Natural killer cell (primary cell): ENCODE results near the gene ALK. TPM values are rescaled to one million over a fixed set of nuclear protein-coding genes. Genes with fewer than 3 reads are reported as not detected.
"Not testable (repeated sequence)": the region's sequence is repeated elsewhere in the genome, so short reads cannot be mapped to it uniquely, and the experiment has no call there.

Experiments used
- ATAC-seq, 3 donors: fragments of 150-1000 bp in 2 of 3; fragments of 200-7000 bp in 1 of 3; cut with Tn5 transposase; 1 replicate in 1 of 3; 2 replicates in 2 of 3; pipeline ENCODE4 v1.10.0; 2021; ENCODE audit warnings: mild to moderate bottlenecking in 2 of 3, moderate library complexity in 2 of 3
- DNase-seq, 2 donors: peaks; one replicate each; pipeline versions ENCODE4 v3.0.0 to v3.0.0-alpha.2; 2013 to 2021; ENCODE audit warnings: mixed read lengths in 1 of 2
- H3K27ac ChIP-seq: one replicate; pipeline ENCODE4 v1.5.1; 2013; ENCODE audit warnings: mild to moderate bottlenecking, low read length
- H3K27me3 ChIP-seq: one replicate; pipeline ENCODE4 v1.6.1; 2013; ENCODE audit warnings: low read length; ENCODE audit not compliant: control insufficient read depth, insufficient read depth
- H3K36me3 ChIP-seq: one replicate; pipeline ENCODE4 v1.6.1; 2013; ENCODE audit warnings: low read length; ENCODE audit not compliant: control insufficient read depth, insufficient read depth
- H3K4me1 ChIP-seq: one replicate; pipeline ENCODE4 v1.6.1; 2013; ENCODE audit warnings: low read length; ENCODE audit not compliant: control insufficient read depth, insufficient read depth
- H3K4me3 ChIP-seq: one replicate; pipeline ENCODE4 v1.5.1; 2013; ENCODE audit warnings: low read length
- H3K9me3 ChIP-seq: one replicate; pipeline ENCODE4 v1.6.1; 2013; ENCODE audit warnings: low read length; ENCODE audit not compliant: control insufficient read depth, insufficient read depth
- H3K27ac Mint-ChIP-seq, 2 donors: one replicate each; pipeline ENCODE4 v1.8.0; 2022; ENCODE audit warnings: mild to moderate bottlenecking in 2 of 2, mixed read lengths in 2 of 2, moderate library complexity in 1 of 2
- H3K27me3 Mint-ChIP-seq, 2 donors: one replicate each; pipeline ENCODE4 v1.8.0; 2022; ENCODE audit warnings: low read depth in 2 of 2, mixed read lengths in 2 of 2
- H3K36me3 Mint-ChIP-seq: one replicate; pipeline ENCODE4 v1.8.0; 2022; ENCODE audit warnings: mixed read lengths
- H3K4me1 Mint-ChIP-seq, 2 donors: one replicate each; pipeline ENCODE4 v1.8.0; 2022; ENCODE audit warnings: mixed read lengths in 2 of 2
- H3K4me3 Mint-ChIP-seq: one replicate; pipeline ENCODE4 v1.8.0; 2022; ENCODE audit warnings: mild to moderate bottlenecking, moderate library complexity, mixed read lengths
- H3K9me3 Mint-ChIP-seq, 2 donors: one replicate each; pipeline ENCODE4 v1.8.0; 2022; ENCODE audit warnings: mixed read lengths in 2 of 2
- CTCF ChIP-seq: fragments of 200-600 bp; IDR thresholded peaks from one replicate; pipeline ENCODE4 v1.8.0; 2022; ENCODE audit warnings: antibody characterized with exemption
- WGBS: methylation state at CpG from one replicate; pipeline ENCODE4 v1.1.7; 2013; ENCODE audit warnings: missing lambda C conversion rate; ENCODE audit not compliant: insufficient coverage; 5-methylcytosine and 5-hydroxymethylcytosine counted together
- intact Hi-C: fragments of 100-400 bp; cut with micrococcal nuclease; formaldehyde crosslinking; loops from one replicate; pipeline ENCODE4 v1.14.2; 2022
- total RNA-seq, 4 donors: library from RNA; stranded (reverse); fragments of 120-200 nt in 1 of 4; gene quantifications; one replicate each; pipeline versions ENCODE4 v1.2.3 to v1.2.4, GENCODE V29; 2013 to 2022

The ALK gene
- total RNA-seq, 3 donors from 2014 or later (not counting 1 experiment from before 2014, with no cell fraction given), result not detected

GRCh38 chr2:29834624-29835023 is 86.8 kb downstream of the ALK start:
- Mint-ChIP-seq H3K4me1 (no peaks in the 10 kb centered on the region), H3K27me3 (peaks cover 13 to 48% of the 10 kb centered on the region in 2 donors), H3K27ac (no peak overlapping the region), H3K9me3 (peaks cover 6% of the 10 kb centered on the region in 2 donors), H3K36me3 (no peaks in the 10 kb centered on the region), H3K4me3 (no peak overlapping the region)
- Histone ChIP-seq H3K36me3 (no peaks in the 10 kb centered on the region), H3K9me3 (no peaks in the 10 kb centered on the region), H3K4me1 (no peaks in the 10 kb centered on the region), H3K27ac (no peak overlapping the region), H3K4me3 (no peak overlapping the region), H3K27me3 (no peaks in the 10 kb centered on the region)
- ATAC-seq, result no peak
- TF ChIP-seq CTCF, result no peak
- intact Hi-C loops, result no loop called here
- no peak for DNase-seq
- 69% methylated on average over 2 of the region's 2 CpGs for WGBS

DNA sequence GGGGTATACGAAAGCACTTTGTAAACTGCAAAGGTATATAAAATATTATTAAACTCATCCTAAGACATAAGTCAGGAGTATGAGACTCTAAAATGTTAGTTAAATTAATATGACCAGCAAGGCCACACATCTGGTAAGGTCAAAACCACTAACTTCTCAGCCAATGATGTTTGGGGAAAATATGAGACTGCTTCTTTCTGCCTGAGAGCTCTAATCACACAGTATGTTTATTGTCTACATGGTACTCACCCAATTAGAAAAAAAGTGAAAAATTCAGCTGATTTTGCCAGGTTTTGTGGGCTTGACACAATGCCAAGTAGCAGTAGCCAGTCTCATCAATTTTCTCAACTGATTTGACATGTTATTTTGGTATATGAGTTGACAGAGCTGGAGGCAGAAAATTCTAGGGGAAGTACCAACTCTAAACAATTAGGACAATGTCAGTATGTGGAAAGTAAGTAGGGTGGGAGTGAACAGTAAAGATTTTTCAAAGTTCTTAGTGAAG is 87.3 kb downstream of the ALK start:
- intact Hi-C loops, result no loop called here
- DNase-seq, result no peak
- no peak for ATAC-seq

GRCh38 chr2:29831560-29831959 is 89.8 kb downstream of the ALK start:
- H3K9me3 Mint-ChIP-seq, result peaks cover 2 to 3% of the 10 kb centered on the region in 2 donors
- intact Hi-C loops, result no loop called here
- H3K36me3 Mint-ChIP-seq, result no peaks in the 10 kb centered on the region
- no peak for DNase-seq
- no peak for TF ChIP-seq CTCF
- 94% methylated on average over 1 of the region's 2 CpGs for WGBS
- Histone ChIP-seq H3K4me3 (no peak overlapping the region), H3K36me3 (no peaks in the 10 kb centered on the region), H3K4me1 (no peaks in the 10 kb centered on the region), H3K9me3 (no peaks in the 10 kb centered on the region), H3K27ac (no peak overlapping the region), H3K27me3 (no peaks in the 10 kb centered on the region)
- ATAC-seq, result no peak
- no peak overlapping the region for H3K4me3 Mint-ChIP-seq
- H3K27me3 Mint-ChIP-seq, result peaks cover 9 to 38% of the 10 kb centered on the region in 2 donors
- H3K4me1 Mint-ChIP-seq, result no peaks in the 10 kb centered on the region
- H3K27ac Mint-ChIP-seq, result no peak overlapping the region

More for the DNA sequence above, 87.3 kb downstream of the ALK start:
- H3K4me3 Mint-ChIP-seq, result no peak overlapping the region
- Histone ChIP-seq H3K36me3 (no peaks in the 10 kb centered on the region), H3K4me3 (no peak overlapping the region), H3K4me1 (no peaks in the 10 kb centered on the region), H3K9me3 (no peaks in the 10 kb centered on the region), H3K27ac (no peak overlapping the region), H3K27me3 (no peaks in the 10 kb centered on the region)
- H3K36me3 Mint-ChIP-seq, result no peaks in the 10 kb centered on the region
- H3K27me3 Mint-ChIP-seq, result peaks cover 9 to 47% of the 10 kb centered on the region in 2 donors
- H3K9me3 Mint-ChIP-seq, result peaks cover 6% of the 10 kb centered on the region in 2 donors
- H3K4me1 Mint-ChIP-seq, result no peaks in the 10 kb centered on the region
- no peak overlapping the region for H3K27ac Mint-ChIP-seq
- no peak for TF ChIP-seq CTCF
- no CpG with 5 or more reads among the region's 1 CpG for WGBS

GRCh38 chr2:29829841-29830240 is 91.5 kb downstream of the ALK start:
- H3K9me3 Mint-ChIP-seq, result peaks cover 3 to 4% of the 10 kb centered on the region in 2 donors
- no peaks in the 10 kb centered on the region for H3K36me3 ChIP-seq
- no peaks in the 10 kb centered on the region for H3K27me3 ChIP-seq
- no peak overlapping the region for H3K4me3 ChIP-seq
- H3K27me3 Mint-ChIP-seq, result peaks cover 14 to 45% of the 10 kb centered on the region in 2 donors
- no peak overlapping the region for H3K27ac ChIP-seq
- H3K27ac Mint-ChIP-seq, result no peak overlapping the region
- no peaks in the 10 kb centered on the region for H3K4me1 Mint-ChIP-seq
- no peak for TF ChIP-seq CTCF
- H3K36me3 Mint-ChIP-seq, result no peaks in the 10 kb centered on the region
- 93% methylated on average over 2 of the region's 2 CpGs for WGBS
- H3K4me3 Mint-ChIP-seq, result no peak overlapping the region
- no peaks in the 10 kb centered on the region for H3K4me1 ChIP-seq
- DNase-seq (no peak), ATAC-seq (no peak)
- H3K9me3 ChIP-seq, result no peaks in the 10 kb centered on the region
- intact Hi-C loops, result no loop called here

DNA sequence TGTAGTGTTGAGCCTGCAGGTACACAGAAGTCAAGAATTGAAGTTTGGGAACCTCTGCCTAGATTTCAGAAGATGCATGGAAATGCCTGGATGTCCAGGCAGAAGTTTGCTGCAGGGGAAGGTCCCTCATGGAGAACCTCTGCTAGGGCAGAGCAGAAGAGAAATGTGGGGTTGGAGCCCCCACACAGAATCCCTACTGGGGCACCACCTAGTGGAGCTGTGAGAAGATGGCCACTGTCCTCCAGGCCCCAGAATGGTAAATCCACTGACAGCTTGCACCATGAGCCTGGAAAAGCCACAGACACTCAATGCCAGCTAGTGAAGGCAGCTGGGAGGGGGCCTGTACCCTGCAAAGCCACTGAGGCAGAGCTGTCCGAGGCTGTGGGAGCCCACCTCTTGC is 97.2 kb downstream of the ALK start:
- H3K36me3 Mint-ChIP-seq, H3K4me1 Mint-ChIP-seq, H3K4me1 ChIP-seq, H3K9me3 ChIP-seq, H3K36me3 ChIP-seq, H3K9me3 Mint-ChIP-seq, ATAC-seq, intact Hi-C loops, H3K27me3 ChIP-seq, DNase-seq, H3K4me3 ChIP-seq, H3K27ac Mint-ChIP-seq, H3K4me3 Mint-ChIP-seq, H3K27ac ChIP-seq: not testable (repeated sequence)
- WGBS, result 77% methylated on average over 1 of the region's 1 CpG
- H3K27me3 Mint-ChIP-seq, result peaks cover 9 to 32% of the 10 kb centered on the region in 2 donors
